Neural crest cell (in vitro differentiated cells): ENCODE measurements around the gene NR2F2. TPM values are rescaled to one million over a fixed set of nuclear protein-coding genes. Genes with fewer than 3 reads are reported as not detected.
A peak's percentile ranks its signal among the peaks of the same experiment; 100 is the strongest.

Experiments
- DNase-seq: peaks from one replicate; pipeline ENCODE4 v3.0.0; 2021; ENCODE audit warnings: low read depth, mixed read lengths, low spot score
- H3K27ac Mint-ChIP-seq: one replicate; pipeline ENCODE4 v1.8.0; 2021; ENCODE audit warnings: mild to moderate bottlenecking, mixed read lengths; ENCODE audit not compliant: unreplicated experiment
- H3K27me3 Mint-ChIP-seq: 2 replicates; pipeline ENCODE4 v1.8.0; 2021; ENCODE audit warnings: low read depth, mild to moderate bottlenecking, mixed read lengths
- H3K36me3 Mint-ChIP-seq: 2 replicates; pipeline ENCODE4 v1.8.0; 2021; ENCODE audit warnings: low read depth, mild to moderate bottlenecking, mixed read lengths
- H3K4me1 Mint-ChIP-seq: 2 replicates; pipeline ENCODE4 v1.8.0; 2021; ENCODE audit warnings: mixed read lengths
- H3K4me3 Mint-ChIP-seq: one replicate; pipeline ENCODE4 v1.8.0; 2021; ENCODE audit warnings: mild to moderate bottlenecking, mixed read lengths
- H3K9me3 Mint-ChIP-seq: 2 replicates; pipeline ENCODE4 v1.8.0; 2021; ENCODE audit warnings: mixed read lengths
- CTCF ChIP-seq: fragments of 200-600 bp; sonication (generic); conservative IDR thresholded peaks from 2 replicates; pipeline ENCODE4 v1.5.0; 2021; ENCODE audit warnings: antibody characterized with exemption, mild to moderate bottlenecking
- total RNA-seq: library from RNA; stranded (reverse); gene quantifications from 2 replicates; pipeline ENCODE4 v1.2.1, GENCODE V29; 2021

The NR2F2 gene
- total RNA-seq, 1 donor from 2014 or later = 147 TPM

DNA sequence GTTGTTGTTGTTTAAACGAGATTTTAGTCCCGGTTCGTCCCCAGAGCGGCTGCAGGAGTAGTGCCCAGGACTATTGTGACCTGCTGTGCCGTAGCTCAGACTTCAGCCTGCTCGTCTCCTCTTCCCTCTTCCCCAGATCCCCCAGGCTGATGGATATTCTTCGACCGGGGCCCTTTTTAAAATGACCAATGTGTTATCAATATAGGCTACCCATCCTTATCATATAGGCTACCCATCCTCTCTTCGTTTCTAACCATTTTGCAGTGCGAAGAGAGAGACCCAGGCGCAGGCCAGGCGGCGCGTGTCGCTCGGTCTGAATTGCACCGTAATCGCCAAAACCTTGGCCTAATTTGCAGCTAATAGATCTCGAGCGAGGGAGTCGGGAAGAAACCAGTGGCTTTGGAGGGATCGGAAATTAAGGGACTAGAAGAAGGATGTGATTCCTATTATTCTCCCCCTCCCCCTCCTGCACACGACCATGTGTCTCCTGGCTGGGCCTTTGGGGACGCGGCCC lies 23.0 kb downstream of the NR2F2 start:
- no peak for TF ChIP-seq CTCF
- H3K4me1 Mint-ChIP-seq = peaks cover 80% of the 10 kb centered on the region
- peak overlapping the region; percentile 89 for H3K27ac Mint-ChIP-seq
- peak overlapping the region; percentile 83 for H3K4me3 Mint-ChIP-seq
- no peak for DNase-seq
- H3K27me3 Mint-ChIP-seq = peaks cover 70% of the 10 kb centered on the region
- H3K36me3 Mint-ChIP-seq = no peaks in the 10 kb centered on the region
- no peaks in the 10 kb centered on the region for H3K9me3 Mint-ChIP-seq

DNA sequence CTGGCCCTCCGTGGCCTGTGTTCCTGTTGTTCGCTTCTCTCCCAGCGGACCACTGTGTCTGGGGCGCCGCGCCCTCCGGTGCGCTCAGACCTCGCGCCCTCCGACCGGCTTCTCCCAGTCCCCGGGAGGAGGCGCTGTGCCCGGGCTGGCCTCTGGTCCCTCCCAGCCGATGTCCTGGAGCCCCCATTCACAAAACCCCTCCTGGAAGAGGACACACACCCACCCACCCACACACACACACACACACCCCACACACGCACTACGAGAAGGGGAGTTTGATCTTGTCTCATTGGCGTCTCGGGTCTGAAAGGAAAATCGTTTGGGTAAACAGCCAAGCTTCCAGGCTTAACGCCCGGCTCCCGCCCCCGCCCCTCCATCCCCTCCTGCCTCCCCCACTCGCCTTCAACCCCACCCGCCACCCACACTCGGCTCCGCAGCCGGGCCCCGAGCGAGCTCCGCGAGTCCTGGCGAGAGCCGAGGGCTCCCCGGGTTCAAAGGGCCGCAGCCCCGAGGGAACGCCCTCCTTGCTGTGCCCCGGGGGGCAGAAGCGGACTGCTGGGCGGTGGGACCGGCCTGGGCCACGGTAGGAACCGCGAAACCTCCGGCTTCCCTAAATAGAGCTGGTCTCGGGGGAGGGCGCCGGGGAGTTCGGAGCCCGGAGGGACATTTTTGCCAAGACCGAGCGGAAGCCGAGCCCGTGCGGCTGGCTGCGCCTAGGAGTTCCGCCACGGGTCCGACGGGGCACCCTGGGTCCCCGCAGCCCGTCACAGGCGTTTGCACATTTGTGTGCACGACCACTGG lies 23.6 kb downstream of the NR2F2 start:
- Mint-ChIP-seq H3K27ac (peak overlapping the region; percentile 89), H3K4me3 (peak overlapping the region; percentile 83), H3K4me1 (peaks cover 77% of the 10 kb centered on the region), H3K27me3 (peaks cover 70% of the 10 kb centered on the region), H3K9me3 (no peaks in the 10 kb centered on the region), H3K36me3 (no peaks in the 10 kb centered on the region)
- peak; percentile 62 for TF ChIP-seq CTCF
- peak; percentile 75 for DNase-seq

- Mint-ChIP-seq H3K4me3 (no peak overlapping the region), H3K27me3 (peaks cover 67% of the 10 kb centered on the region), H3K27ac (no peak overlapping the region), H3K9me3 (no peaks in the 10 kb centered on the region), H3K4me1 (peaks cover 73% of the 10 kb centered on the region), H3K36me3 (no peaks in the 10 kb centered on the region)
- peak; percentile 53 for TF ChIP-seq CTCF
- DNase-seq = no peak
Observed at GRCh38 chr15:96354731-96355567, 24.4 kb downstream of the NR2F2 start.

- Mint-ChIP-seq H3K27me3 (peaks cover 63% of the 10 kb centered on the region), H3K4me1 (peaks cover 67% of the 10 kb centered on the region), H3K27ac (peak overlapping the region; percentile 2), H3K36me3 (no peaks in the 10 kb centered on the region), H3K9me3 (no peaks in the 10 kb centered on the region), H3K4me3 (no peak overlapping the region)
- no peak for TF ChIP-seq CTCF
- no peak for DNase-seq
Observed at GRCh38 chr15:96355568-96356187, 25.2 kb downstream of the NR2F2 start.
